H1 (cell line): ENCODE data around the gene SCO1. TPM values are rescaled to one million over a fixed set of nuclear protein-coding genes. Genes with fewer than 3 reads are reported as not detected.

Experiments
- CTCF ChIA-PET: fragments of 300-600 bp; sonication (Branson Sonifier 250); formaldehyde crosslinking; loops from one replicate; lab custom pipeline; 2021; ENCODE audit not compliant: partially characterized antibody; lab: Charles Lee
- POLR2A ChIA-PET: fragments of 300-600 bp; sonication (Branson Sonifier 250); formaldehyde crosslinking; loops from one replicate; lab custom pipeline; 2021; ENCODE audit warnings: inconsistent platforms; ENCODE audit not compliant: partially characterized antibody; lab: Charles Lee
- DNase-seq, 2 experiments: peaks; one replicate each; pipeline versions ENCODE4 v3.0.0 to v3.0.0-alpha.2; 2010 to 2022; ENCODE audit warnings: low spot score in 2 of 2, low read depth in 1 of 2, mixed read lengths in 1 of 2
- FAIRE-seq: peaks from 2 replicates; lab custom pipeline; 2011; peaks lifted over from hg19 to GRCh38; lab: Jason Lieb, UNC
- H2AFZ ChIP-seq: 2 replicates; pipeline ENCODE4 v1.8.1; 2012; ENCODE audit warnings: low read length, inconsistent platforms
- H2AK5ac ChIP-seq: 2 replicates; pipeline ENCODE4 v1.6.1; 2013; ENCODE audit warnings: low read depth, low read length
- H2BK120ac ChIP-seq: replicated peaks from 2 replicates; pipeline ENCODE3; 2013; ENCODE audit warnings: low read depth, low read length, inconsistent platforms
- H2BK12ac ChIP-seq: 2 replicates; pipeline ENCODE4 v1.6.1; 2013; ENCODE audit warnings: low read depth, low read length
- H2BK15ac ChIP-seq: 2 replicates; pipeline ENCODE4 v1.6.1; 2013; ENCODE audit warnings: low read length
- H2BK20ac ChIP-seq: 2 replicates; pipeline ENCODE4 v1.6.1; 2013; ENCODE audit warnings: low read length
- H2BK5ac ChIP-seq: 2 replicates; pipeline ENCODE4 v1.6.1; 2013; ENCODE audit warnings: low read depth, low read length
- H3K14ac ChIP-seq: 2 replicates; pipeline ENCODE4 v1.6.1; 2013; ENCODE audit warnings: inconsistent platforms; ENCODE audit not compliant: insufficient read length
- H3K18ac ChIP-seq: 2 replicates; pipeline ENCODE4 v1.6.1; 2013; ENCODE audit warnings: low read length; ENCODE audit errors: extremely low read depth
- H3K23ac ChIP-seq: 2 replicates; pipeline ENCODE4 v1.6.1; 2013; ENCODE audit warnings: inconsistent platforms; ENCODE audit not compliant: insufficient read length
- H3K23me2 ChIP-seq: 2 replicates; pipeline ENCODE4 v1.6.1; 2013; ENCODE audit warnings: low read depth, low read length
- H3K27ac ChIP-seq: 2 replicates; pipeline ENCODE4 v1.6.1; 2011; ENCODE audit warnings: low read depth, low read length, inconsistent platforms
- H3K27me3 ChIP-seq, 4 experiments: replicated peaks in 1 of 4; 1 replicate in 1 of 4; 2 replicates in 3 of 4; pipeline versions ENCODE4 v1.6.1 to v1.8.1; 2011 to 2013; ENCODE audit warnings: low read length in 3 of 4, mild to moderate bottlenecking in 3 of 4, inconsistent platforms in 2 of 4, mixed read lengths in 2 of 4, moderate library complexity in 1 of 4; ENCODE audit not compliant: control insufficient read depth in 3 of 4, insufficient read depth in 3 of 4; ENCODE audit errors: extremely low read depth in 1 of 4
- H3K36me3 ChIP-seq, 4 experiments: 2 replicates each; pipeline versions ENCODE4 v1.6.1 to v1.8.1; 2011 to 2013; ENCODE audit warnings: mild to moderate bottlenecking in 4 of 4, low read length in 3 of 4, moderate library complexity in 2 of 4, control low read depth in 1 of 4, inconsistent platforms in 1 of 4; ENCODE audit not compliant: insufficient read depth in 4 of 4, control insufficient read depth in 2 of 4
- H3K4ac ChIP-seq: replicated peaks from 2 replicates; pipeline ENCODE3; 2013; ENCODE audit warnings: low read length, low read depth, mixed read lengths, inconsistent platforms; ENCODE audit not compliant: insufficient read length
- H3K4me1 ChIP-seq, 4 experiments: replicated peaks in 1 of 4; 1 replicate in 1 of 4; 2 replicates in 3 of 4; pipeline versions ENCODE4 v1.6.1 to v1.8.1; 2011 to 2013; ENCODE audit warnings: low read length in 3 of 4, inconsistent platforms in 2 of 4, mixed read lengths in 1 of 4; ENCODE audit not compliant: insufficient read depth in 4 of 4, control insufficient read depth in 3 of 4
- H3K4me2 ChIP-seq, 2 experiments: 2 replicates each; pipeline versions ENCODE4 v1.6.1 to v1.8.1; 2011 to 2013; ENCODE audit warnings: low read depth in 2 of 2, low read length in 2 of 2, control low read depth in 1 of 2, inconsistent platforms in 1 of 2, mild to moderate bottlenecking in 1 of 2; ENCODE audit not compliant: insufficient read depth in 1 of 2
- H3K4me3 ChIP-seq, 4 experiments: fragments of 200-600, 300-600 bp in 1 of 4; sonication (generic), shearing (Covaris generic), sonication (Bioruptor Twin) in 1 of 4; 2 replicates each; pipeline versions ENCODE4 v1.5.1 to v1.8.1; 2011 to 2016; ENCODE audit warnings: low read length in 4 of 4, low read depth in 3 of 4, control low read depth in 2 of 4, inconsistent platforms in 2 of 4, mild to moderate bottlenecking in 2 of 4, mixed read lengths in 1 of 4, moderate library complexity in 1 of 4; ENCODE audit not compliant: insufficient read depth in 2 of 4; ENCODE audit errors: extremely low read depth in 1 of 4
- H3K56ac ChIP-seq: replicated peaks from 2 replicates; pipeline ENCODE3; 2013; ENCODE audit warnings: low read depth, mild to moderate bottlenecking, mixed read lengths, low read length, inconsistent platforms; ENCODE audit not compliant: insufficient read length
- H3K79me1 ChIP-seq: 2 replicates; pipeline ENCODE4 v1.6.1; 2013; ENCODE audit warnings: low read depth, low read length, control low read depth
- H3K79me2 ChIP-seq, 2 experiments: 2 replicates each; pipeline versions ENCODE4 v1.6.1 to v1.8.1; 2012 to 2013; ENCODE audit warnings: low read length in 2 of 2, mild to moderate bottlenecking in 2 of 2, inconsistent platforms in 1 of 2; ENCODE audit not compliant: insufficient read depth in 2 of 2, control insufficient read depth in 1 of 2
- H3K9ac ChIP-seq, 4 experiments: replicated peaks in 1 of 4; 1 replicate in 1 of 4; 2 replicates in 3 of 4; pipeline versions ENCODE4 v1.6.1 to v1.8.1; 2011 to 2013; ENCODE audit warnings: low read depth in 3 of 4, low read length in 3 of 4, control low read depth in 2 of 4, mild to moderate bottlenecking in 2 of 4, moderate library complexity in 2 of 4, inconsistent platforms in 1 of 4; ENCODE audit errors: extremely low read depth in 1 of 4
- H3K9me3 ChIP-seq, 2 experiments: 2 replicates each; pipeline versions ENCODE4 v1.6.1 to v1.8.1; 2012 to 2013; ENCODE audit warnings: mild to moderate bottlenecking in 2 of 2, moderate library complexity in 2 of 2, control low read depth in 1 of 2, inconsistent platforms in 1 of 2, low read depth in 1 of 2, low read length in 1 of 2, mixed read lengths in 1 of 2; ENCODE audit not compliant: insufficient read depth in 2 of 2
- H4K20me1 ChIP-seq, 2 experiments: replicated peaks in 1 of 2; 2 replicates each; pipeline versions ENCODE3 to v1.8.1; 2011 to 2013; ENCODE audit warnings: inconsistent platforms in 2 of 2, low read length in 2 of 2, mild to moderate bottlenecking in 1 of 2; ENCODE audit not compliant: insufficient read depth in 2 of 2, control insufficient read depth in 1 of 2
- H4K5ac ChIP-seq: 2 replicates; pipeline ENCODE4 v1.6.1; 2013; ENCODE audit warnings: low read length, low read depth, mixed read lengths, inconsistent platforms; ENCODE audit not compliant: insufficient read length
- H4K8ac ChIP-seq: 2 replicates; pipeline ENCODE4 v1.8.0; 2013; ENCODE audit warnings: mild to moderate bottlenecking, moderate library complexity, low read length, inconsistent platforms; ENCODE audit not compliant: insufficient read depth; ENCODE audit errors: extremely low read depth
- H4K91ac ChIP-seq: replicated peaks from 2 replicates; pipeline ENCODE3; 2013; ENCODE audit warnings: low read length, mixed read lengths, inconsistent platforms; ENCODE audit not compliant: insufficient read length
- ASH2L ChIP-seq: fragments of 200-600, 300-600 bp; sonication (generic); IDR thresholded peaks from one replicate; pipeline ENCODE4 v1.7.1; 2017; ENCODE audit warnings: low read length
- CTCF ChIP-seq, 3 experiments: IDR thresholded peaks; 1 replicate in 2 of 3; 2 replicates in 1 of 3; pipeline versions ENCODE4 v1.5.1 to v1.6.1; 2011; ENCODE audit warnings: low read length in 3 of 3, mild to moderate bottlenecking in 3 of 3, inconsistent platforms in 2 of 3, low read depth in 1 of 3, moderate library complexity in 1 of 3; ENCODE audit not compliant: insufficient read depth in 1 of 3; ENCODE audit errors: control extremely low read depth in 1 of 3
- FOSL1 ChIP-seq: IDR thresholded peaks from 2 replicates; pipeline ENCODE4 v1.6.1; 2011; ENCODE audit warnings: mild to moderate bottlenecking, low read depth, low read length, moderate library complexity; ENCODE audit not compliant: insufficient read depth
- GTF2F1 ChIP-seq: IDR thresholded peaks from 2 replicates; pipeline ENCODE4 v1.6.1; 2012; ENCODE audit warnings: low read depth, low read length, improper control_type of control experiment, borderline replicate concordance
- JUND ChIP-seq: IDR thresholded peaks from 2 replicates; pipeline ENCODE4 v1.6.1; 2011; ENCODE audit warnings: mild to moderate bottlenecking, improper control_type of control experiment, low read length
- KDM1A ChIP-seq: fragments of 200-600, 300-600 bp; sonication (generic); IDR thresholded peaks from 2 replicates; pipeline ENCODE4 v1.7.1; 2016; ENCODE audit warnings: mild to moderate bottlenecking, low read length, borderline replicate concordance
- SRF ChIP-seq: IDR thresholded peaks from 2 replicates; pipeline ENCODE4 v1.6.1; 2011; ENCODE audit warnings: mild to moderate bottlenecking, low read depth, low read length, moderate library complexity
- ZNF274 ChIP-seq: IDR thresholded peaks from 2 replicates; pipeline ENCODE4 v1.7.0; 2012; ENCODE audit warnings: low read length, borderline replicate concordance; ENCODE audit errors: extremely low read depth
- WGBS, 2 experiments: shearing (Covaris generic) in 1 of 2; methylation state at CpG; one replicate each; pipeline versions ENCODE4 v1.1.6 to v1.1.7; 2013 to 2015; ENCODE audit warnings: low lambda C conversion rate in 2 of 2, mixed read lengths in 2 of 2, inconsistent platforms in 1 of 2, low coverage in 1 of 2, missing lambda C conversion rate in 1 of 2; ENCODE audit not compliant: insufficient replicate concordance in 2 of 2, insufficient coverage in 1 of 2, insufficient read length in 1 of 2; ENCODE audit errors: extremely low coverage in 1 of 2, missing lambda C conversion rate in 1 of 2; 5-methylcytosine and 5-hydroxymethylcytosine counted together
- polyA plus RNA-seq, 7 experiments: library from polyadenylated mRNA; depleted of rRNA in 3 of 7; stranded (reverse) in 5 of 7; unstranded in 2 of 7; fragments of >200 nt in 5 of 7; fragments of 200-250 nt in 2 of 7; gene quantifications; 1 replicate in 5 of 7; 2 replicates in 1 of 7; 4 replicates in 1 of 7; pipeline versions ENCODE4 v1.2.1 to v1.2.3, GENCODE V29; 2011 to 2013; ENCODE audit warnings: missing spikeins in 2 of 7, mixed read lengths in 2 of 7
- total RNA-seq: library from RNA; stranded (reverse); fragmentation: NEBNext Ultra II Directional; extraction: Animal tissue kit (Norgen Biotek cat#: 25700); gene quantifications from 2 replicates; pipeline ENCODE4 v1.2.1, GENCODE V29; 2021
- TF ChIP-seq, protein P1 (sequence below): IDR thresholded peaks from 2 replicates; pipeline ENCODE4 v1.6.1; 2011; ENCODE audit warnings: low read depth, mild to moderate bottlenecking, low read length; ENCODE audit not compliant: insufficient read depth
- TF ChIP-seq, protein P2 (sequence below): IDR thresholded peaks from 2 replicates; pipeline ENCODE4 v1.6.1; 2012; ENCODE audit warnings: inconsistent platforms

The SCO1 gene
- total and polyA plus RNA-seq, 2 of the 8 experiments (the other 6 are each of a cell fraction or from before 2014, with no cell fraction given): 18.7 to 61.8 TPM

- no peak overlapping the region for H3K23ac ChIP-seq
- H3K9ac ChIP-seq: no peak overlapping the region
- CTCF ChIA-PET: interaction anchor here (0.7 to 21.3 kb wide), 5 partner anchors 7 to 1456 kb away, joined by 3 to 323 read pairs (median 5); no protein-coding TSS in a partner anchor
- no peak overlapping the region for H3K4me3 ChIP-seq
- no peak for FAIRE-seq
- peaks cover 0 to 4% (median 3%) of the 10 kb centered on the region in 4 experiments; a peak in 3 of 8 replicates for H3K36me3 ChIP-seq
- no peak overlapping the region for H3K18ac ChIP-seq
- no peak for TF ChIP-seq SRF
- no peak for TF ChIP-seq KDM1A
- no peak for TF ChIP-seq ZNF274
- TF ChIP-seq ASH2L: no peak
- TF ChIP-seq, protein P1, sequence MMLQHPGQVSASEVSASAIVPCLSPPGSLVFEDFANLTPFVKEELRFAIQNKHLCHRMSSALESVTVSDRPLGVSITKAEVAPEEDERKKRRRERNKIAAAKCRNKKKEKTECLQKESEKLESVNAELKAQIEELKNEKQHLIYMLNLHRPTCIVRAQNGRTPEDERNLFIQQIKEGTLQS: no peak
- TF ChIP-seq, protein P2, sequence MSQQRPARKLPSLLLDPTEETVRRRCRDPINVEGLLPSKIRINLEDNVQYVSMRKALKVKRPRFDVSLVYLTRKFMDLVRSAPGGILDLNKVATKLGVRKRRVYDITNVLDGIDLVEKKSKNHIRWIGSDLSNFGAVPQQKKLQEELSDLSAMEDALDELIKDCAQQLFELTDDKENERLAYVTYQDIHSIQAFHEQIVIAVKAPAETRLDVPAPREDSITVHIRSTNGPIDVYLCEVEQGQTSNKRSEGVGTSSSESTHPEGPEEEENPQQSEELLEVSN: no peak
- no peak for TF ChIP-seq FOSL1
- no peak for TF ChIP-seq JUND
- TF ChIP-seq GTF2F1: no peak
- no peak for TF ChIP-seq CTCF (IDR thresholded peaks at IDR 0.05; ENCODE audit: control extremely low read depth in 1 of 3, insufficient read depth in 1 of 3, low read depth in 1 of 3, low read length in 3 of 3)
- TF ChIP-seq, all 59 proteins: peak for 0
- H3K23me2 ChIP-seq: no peaks in the 10 kb centered on the region
- H2BK120ac ChIP-seq: no peak overlapping the region
- no peak overlapping the region for H2AFZ ChIP-seq
- no peaks in the 10 kb centered on the region for H3K79me2 ChIP-seq
- H2BK15ac ChIP-seq: no peak overlapping the region
- H3K14ac ChIP-seq: no peak overlapping the region
- H3K27ac ChIP-seq: no peak overlapping the region
- H2AK5ac ChIP-seq: no peak overlapping the region
- H3K4me1 ChIP-seq: no peaks in the 10 kb centered on the region
- whole genome bisulfite sequencing, 2 experiments: 61% methylated on average over 3 of the region's 3 CpGs; no CpG with 5 or more reads in 1 of the 2 experiments
- H4K20me1 ChIP-seq: no peaks in the 10 kb centered on the region
- no peak for DNase-seq
- no peak overlapping the region for H3K4ac ChIP-seq
- no peaks in the 10 kb centered on the region for H3K27me3 ChIP-seq
- no peak overlapping the region for H4K5ac ChIP-seq
- no peak overlapping the region for H3K4me2 ChIP-seq
- POLR2A ChIA-PET: no interaction called here
- no peak overlapping the region for H2BK5ac ChIP-seq
- no peak overlapping the region for H4K91ac ChIP-seq
- H2BK20ac ChIP-seq: no peak overlapping the region
- H3K79me1 ChIP-seq: no peaks in the 10 kb centered on the region
- H3K56ac ChIP-seq: no peak overlapping the region
- H4K8ac ChIP-seq: no peak overlapping the region
- H3K9me3 ChIP-seq: no peaks in the 10 kb centered on the region
- no peak overlapping the region for H2BK12ac ChIP-seq
These were observed 56.9 kb downstream of the SCO1 start for GRCh38 chr17:10640475-10640874.
